COLO668 (cell line): ENCODE measurements around the gene FCER1G.

Source experiments
- DNase-seq: peaks from one replicate; lab custom pipeline; 2025; ENCODE audit not compliant: unreplicated experiment; lab: John Stamatoyannopoulos, UW

The FCER1G gene

GRCh38 chr1:161187311-161187710 lies 27.8 kb upstream of the FCER1G start:
- DNase-seq: no peak

DNA sequence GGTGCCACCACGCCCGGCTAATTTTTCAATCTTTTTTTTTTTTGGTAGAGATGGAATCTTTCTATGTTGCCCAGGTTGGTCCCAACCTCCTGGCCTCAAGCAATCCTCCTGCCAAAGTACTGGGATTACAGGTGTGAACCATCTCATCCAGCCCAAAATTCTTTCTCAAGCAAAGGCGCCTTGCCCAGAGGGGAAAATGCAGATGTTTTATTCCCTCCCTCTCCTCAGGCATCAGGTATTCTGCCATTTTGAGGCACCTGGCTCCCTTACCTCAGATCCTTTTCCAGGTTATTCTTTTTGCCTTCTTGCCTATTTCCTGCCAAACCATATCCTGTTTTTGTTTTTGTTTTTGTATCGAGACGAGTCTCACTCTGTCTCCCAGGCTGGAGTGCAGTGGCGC lies 26.7 kb upstream of the FCER1G start:
- no peak for DNase-seq

GRCh38 chr1:161189036-161189435 lies 26.1 kb upstream of the FCER1G start:
- DNase-seq: no peak

DNA sequence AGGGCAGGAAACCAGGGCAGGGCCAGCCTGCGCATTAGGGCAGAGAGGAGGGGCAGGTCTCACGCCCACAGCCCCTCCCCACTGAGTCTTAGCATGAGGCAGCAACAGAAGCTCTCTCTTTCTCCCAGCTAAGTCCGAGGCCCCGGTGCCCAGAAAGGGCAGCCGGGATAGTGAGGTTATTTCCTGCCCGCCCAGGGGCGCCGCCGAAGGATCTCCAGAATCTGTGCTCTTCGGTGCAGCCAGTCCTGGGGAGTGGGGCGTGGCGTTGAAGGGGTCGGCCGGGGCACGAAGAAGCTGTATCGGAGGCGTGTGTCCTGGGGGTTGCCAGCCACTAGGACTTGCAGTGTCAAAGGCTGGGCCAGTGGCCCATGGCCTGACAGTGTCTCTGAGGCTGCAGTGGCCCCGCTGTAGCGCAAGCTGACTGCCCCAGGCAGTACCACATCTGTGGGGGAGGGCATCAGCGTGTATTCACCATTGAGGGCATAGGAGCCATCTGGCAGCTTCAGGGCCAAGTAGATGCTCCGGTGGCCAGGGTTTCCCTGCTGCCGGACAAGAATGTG lies 24.1 kb upstream of the FCER1G start:
- no peak for DNase-seq

DNA sequence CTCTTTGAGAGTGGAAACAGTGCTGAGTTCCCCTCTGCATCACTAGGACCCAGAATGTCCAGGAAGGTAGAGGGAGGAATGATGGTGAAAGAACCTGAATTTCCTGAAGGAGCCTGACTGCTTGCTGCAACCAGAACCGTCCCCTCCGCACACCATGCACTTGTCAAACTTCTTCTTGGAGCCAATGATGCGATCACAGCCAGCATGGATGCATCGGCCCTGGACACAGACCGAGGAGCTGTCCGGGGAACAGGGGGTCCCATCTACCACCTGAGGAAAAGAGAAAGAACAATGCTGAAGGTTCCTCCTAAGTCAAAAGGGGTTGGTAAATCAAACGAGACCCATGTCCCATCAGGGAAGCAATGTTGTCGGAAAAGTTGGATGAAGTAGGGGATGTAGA lies 23.1 kb upstream of the FCER1G start:
- DNase-seq: no peak

GRCh38 chr1:161192476-161193465 lies 22.3 kb upstream of the FCER1G start:
- DNase-seq: peak; percentile 48

DNA sequence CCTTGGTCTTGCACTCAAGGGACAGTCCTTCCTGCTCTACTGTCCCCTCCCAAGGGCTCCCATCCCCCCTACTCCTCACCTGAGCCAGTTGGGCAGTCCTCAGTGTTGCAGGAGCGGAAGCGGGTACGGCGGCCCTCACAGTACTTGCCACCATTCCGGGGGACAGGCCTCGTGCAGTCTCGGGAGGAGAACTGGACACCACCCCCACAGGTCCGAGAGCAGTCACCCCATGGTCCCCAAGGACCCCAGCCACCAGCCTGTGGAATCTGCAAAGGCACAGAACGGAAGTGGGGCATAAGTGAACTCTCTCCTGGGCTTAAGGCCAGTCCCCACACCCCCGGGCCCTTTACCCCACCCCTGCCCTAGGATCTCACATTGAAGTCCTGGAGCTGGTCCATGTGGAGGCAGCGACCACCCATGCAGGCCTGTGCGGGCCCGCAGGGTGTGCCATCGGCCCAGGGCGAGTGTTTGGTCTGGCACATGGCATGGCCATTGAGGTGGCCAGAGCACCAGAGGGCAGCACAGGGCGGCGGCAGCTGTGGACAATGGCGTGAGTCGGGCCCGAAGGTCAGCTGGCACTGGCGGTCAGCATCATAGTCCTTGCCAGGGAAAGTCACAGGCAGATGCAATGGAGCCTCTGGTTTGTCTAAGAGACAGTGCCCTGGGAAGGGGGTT lies 21.4 kb upstream of the FCER1G start:
- DNase-seq: no peak

DNA sequence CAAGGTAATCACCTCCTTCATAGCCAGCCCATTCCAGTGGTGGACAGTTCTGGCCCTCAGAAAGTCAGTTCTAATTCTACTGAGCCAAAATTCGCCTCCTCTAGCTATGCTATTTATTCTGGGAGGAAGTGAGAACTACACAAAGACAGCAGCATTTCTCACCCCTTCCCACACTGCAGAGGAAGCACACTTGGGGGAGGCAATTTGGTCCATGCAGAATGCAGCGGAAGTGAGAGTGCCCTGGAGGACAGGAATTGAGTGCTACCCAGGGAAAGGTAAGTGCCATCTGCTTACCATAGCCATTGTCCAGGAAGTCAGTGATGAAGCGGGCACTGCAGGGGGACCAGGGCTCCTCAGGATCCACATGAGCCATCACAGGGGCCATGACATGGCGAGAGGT lies 19.9 kb upstream of the FCER1G start:
- DNase-seq: no peak

- DNase-seq: no peak
Observed at GRCh38 chr1:161196111-161196510, 19.0 kb upstream of the FCER1G start.

DNA sequence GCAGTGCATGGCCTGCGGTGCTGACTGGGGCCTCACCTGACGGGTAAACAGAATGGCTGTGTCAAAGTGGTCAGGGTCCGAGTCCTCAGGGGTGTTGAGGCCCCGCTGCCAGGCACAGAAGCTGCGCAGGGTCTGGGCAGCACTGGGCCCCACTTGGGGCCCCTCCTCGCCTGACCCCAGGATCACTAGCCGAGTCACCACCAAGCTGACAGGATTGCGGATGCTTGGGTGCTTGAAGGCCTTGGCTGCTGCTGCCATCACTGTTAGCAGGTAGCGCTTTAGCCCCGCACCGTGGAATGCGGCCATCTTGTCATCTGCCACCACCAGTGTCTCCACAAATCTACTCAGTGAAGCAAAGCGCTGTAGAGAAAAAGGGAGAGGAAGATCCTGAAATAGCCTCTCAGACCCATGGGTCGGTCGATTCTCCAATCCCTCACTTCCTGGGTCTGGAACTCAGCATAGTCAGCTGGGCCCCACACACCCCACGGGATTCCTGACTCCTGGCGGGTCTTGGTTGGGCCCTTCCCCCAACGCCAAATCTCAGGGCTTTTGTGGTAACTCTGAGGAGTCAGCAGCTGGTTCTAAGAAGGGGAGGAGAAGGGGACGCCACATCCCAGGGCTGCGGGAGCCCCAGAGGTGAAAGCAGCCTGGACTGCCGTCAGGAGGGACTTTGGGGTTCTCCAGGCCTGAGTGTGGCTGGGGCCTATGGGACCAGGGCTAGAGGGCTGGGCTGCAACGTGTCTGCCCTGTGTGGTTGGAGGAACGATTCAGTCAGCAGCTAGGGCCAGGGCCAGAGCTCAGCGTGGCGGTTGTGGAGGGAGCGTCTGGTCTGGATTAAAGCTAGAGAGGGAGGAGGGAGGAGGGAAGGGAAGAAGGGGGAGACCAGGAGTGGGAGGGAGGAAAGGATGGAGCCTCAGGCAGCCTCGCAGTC lies 18.3 kb upstream of the FCER1G start:
- no peak for DNase-seq

DNA sequence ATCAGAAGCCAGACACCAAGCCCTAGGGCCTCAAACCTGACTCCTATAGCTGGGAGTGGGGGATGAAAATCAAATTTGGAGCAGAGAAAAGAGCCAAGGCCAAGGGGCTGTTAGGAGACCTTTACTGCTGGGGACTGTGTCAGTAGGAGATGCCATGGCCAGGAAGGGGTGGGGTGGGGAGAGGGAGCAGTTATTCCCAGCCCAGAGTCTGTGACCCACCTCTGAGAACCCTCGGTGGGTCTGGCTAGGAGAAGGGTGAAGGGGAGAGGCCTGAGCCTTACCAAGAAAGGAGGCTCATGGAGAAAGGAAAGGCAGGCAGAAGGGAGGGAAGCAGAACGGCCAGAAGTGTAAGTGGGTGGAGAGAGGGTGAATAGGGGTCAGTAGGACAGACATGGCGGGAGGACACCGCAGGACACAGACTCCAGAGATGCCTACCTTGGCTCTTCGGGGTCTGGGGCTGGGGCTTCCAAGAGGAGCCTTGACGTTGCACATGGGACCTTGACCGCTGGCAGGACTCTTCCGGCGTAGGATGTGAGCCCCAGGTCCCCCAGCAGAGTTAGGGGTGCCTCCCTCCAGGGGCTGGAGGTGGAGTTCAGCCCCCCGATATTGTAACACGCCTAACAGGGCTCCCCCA lies 17.4 kb upstream of the FCER1G start:
- no peak for DNase-seq

GRCh38 chr1:161198194-161198896 lies 16.8 kb upstream of the FCER1G start:
- DNase-seq: peak; percentile 58

DNA sequence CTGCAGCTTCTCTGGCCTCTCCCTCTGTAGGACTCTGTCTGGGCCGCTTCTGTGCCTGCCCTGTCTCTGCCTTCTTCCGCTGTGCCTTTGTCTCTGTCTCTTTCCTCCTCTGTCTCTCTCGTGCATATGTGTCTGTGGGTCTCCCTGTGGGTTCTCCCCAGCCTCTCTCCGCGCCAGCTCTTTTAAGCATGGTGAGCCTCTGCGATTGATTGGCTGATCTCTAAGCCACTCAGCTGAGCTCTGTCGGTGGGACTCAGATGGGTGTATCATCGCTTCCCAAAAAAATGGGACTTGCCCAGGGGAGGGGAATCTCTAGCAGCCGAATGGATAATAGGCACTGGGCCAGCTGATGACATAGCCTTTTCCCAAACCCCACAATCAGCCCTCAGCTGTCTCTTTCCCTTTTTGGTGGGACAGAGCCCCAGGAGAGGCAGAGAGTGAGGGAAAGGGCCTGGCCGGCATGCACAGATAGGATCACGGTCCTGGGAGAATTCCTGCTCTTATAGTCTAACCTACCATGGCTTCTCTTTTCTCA lies 16.1 kb upstream of the FCER1G start, which contains the start of gene ADAMTS4:
Gene ADAMTS4 (minus strand): TSS at position 158 of the 535 bp plus-strand sequence. CDS start 427 bp downstream, outside the sequence.
- no peak for DNase-seq

- no peak for DNase-seq
Observed at GRCh38 chr1:161199506-161200139, 15.5 kb upstream of the FCER1G start.

DNA sequence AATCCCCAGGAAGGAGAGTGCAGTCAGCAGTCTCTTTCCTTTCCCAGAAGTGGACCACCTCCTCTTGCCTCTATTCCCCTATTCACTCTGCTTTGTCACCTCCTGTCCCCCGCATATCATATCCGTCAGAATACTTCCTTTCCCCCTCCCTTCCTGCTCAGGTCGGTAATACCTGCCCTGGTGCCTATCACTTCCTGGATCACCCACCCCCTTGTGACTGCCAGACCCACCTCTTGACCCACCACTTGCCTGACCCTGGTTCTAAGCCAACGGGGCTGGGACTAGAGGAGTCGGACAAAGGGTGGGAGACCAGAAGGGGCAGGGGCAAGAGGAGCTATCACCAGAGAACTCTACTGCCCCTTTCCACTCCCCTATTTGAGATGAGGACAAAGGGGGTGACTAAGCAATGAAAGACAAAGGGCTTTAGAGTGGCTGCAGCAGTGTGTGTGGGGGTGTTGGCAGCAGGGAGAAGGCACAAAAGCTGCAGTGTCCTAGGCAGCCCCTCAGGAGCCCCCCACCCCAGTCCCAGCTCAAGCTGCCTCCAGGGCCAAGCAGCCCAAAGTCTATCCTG lies 14.6 kb upstream of the FCER1G start:
- DNase-seq: no peak

DNA sequence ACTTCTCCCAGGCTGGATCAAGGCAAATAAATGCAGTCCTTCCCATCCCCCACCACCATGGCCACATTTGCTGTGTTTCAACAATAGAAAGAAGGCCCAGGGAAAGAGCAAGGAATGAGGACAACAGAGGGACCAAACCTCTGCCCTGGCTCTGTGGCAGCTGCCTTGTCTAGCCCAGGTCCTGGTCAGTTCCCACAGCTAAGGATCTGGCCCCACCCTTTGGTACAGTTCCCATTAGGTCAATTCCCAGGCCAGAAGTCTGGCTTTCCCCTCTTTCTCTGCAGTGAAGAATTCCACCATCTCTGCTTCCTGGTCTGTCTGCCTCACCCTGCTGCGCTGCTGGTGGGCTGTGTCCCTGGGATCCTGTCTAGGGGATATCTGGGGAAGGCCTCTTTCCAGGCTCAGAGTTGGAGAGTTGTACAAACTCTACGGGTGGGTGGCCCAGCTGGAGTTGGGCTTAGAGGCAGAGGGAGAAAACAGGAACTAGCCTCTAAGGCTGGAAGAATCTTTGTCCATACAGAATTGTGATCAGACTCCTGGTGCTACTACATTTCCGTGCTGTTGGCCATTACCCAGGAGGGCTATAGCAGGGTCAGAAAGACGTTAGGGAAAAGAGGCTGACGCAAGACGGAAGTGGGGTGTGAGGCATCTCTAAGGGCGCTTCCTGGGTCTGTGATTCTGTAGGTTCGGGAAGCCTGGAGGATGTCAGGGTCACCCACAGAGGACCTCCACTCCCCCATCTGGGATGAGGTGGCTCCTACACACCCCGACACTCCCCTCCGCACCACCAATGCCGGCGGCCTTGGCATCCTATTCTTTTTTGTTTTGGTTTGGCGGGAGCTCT lies 13.9 kb upstream of the FCER1G start:
- DNase-seq: no peak

DNA sequence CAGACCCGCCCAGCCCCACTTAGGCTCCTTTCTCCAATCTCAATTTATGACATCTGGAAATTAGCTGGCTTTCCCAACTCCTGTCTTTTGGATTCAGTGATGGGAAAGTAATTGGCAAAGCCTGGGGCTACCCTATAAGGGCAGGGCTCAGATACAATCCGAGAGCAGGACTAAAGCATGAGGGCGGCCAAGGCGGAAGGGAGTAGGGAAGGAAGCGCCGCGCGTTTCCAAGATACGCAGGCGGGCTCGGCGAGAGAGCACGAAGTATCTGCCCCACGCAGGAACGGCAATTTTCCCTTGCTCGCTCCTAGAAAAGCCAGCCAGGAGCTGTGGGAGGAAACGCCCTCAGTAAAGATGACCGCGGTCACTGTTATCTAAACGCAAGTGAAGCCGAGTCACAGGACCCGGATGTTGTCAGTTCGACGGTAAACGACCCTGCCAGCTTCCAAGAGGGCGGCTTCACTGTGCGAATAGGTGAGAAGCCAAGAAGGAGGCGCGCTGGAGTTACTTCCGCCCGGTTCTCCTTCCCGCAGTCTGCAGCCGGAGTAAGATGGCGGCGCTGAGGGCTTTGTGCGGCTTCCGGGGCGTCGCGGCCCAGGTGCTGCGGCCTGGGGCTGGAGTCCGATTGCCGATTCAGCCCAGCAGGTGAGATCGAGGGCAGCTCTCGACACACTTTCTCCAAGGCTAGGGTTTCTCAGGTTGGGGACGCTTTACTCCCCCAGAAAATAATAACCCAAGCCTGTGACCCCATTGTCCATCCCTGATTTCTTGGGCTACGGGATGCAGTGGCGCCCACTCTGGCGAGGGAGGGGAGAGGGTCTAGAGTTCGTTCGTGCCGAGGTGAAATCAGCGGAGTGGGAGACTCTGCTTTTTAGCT lies 13.0 kb upstream of the FCER1G start, which contains the start of gene NDUFS2:
Gene NDUFS2 (plus strand): TSS at position 532 of the 877 bp plus-strand sequence. CDS start 19 bp downstream, at position 551.
- DNase-seq: peak; percentile 98
